ENCODE data around the gene SREBF2. TPM values are rescaled to one million over a fixed set of nuclear protein-coding genes. Genes with fewer than 3 reads are reported as not detected.

The SREBF2 gene
- polyA plus RNA-seq, 3 donors: 22.2 to 25.1 (median 24.5) TPM

DNA sequence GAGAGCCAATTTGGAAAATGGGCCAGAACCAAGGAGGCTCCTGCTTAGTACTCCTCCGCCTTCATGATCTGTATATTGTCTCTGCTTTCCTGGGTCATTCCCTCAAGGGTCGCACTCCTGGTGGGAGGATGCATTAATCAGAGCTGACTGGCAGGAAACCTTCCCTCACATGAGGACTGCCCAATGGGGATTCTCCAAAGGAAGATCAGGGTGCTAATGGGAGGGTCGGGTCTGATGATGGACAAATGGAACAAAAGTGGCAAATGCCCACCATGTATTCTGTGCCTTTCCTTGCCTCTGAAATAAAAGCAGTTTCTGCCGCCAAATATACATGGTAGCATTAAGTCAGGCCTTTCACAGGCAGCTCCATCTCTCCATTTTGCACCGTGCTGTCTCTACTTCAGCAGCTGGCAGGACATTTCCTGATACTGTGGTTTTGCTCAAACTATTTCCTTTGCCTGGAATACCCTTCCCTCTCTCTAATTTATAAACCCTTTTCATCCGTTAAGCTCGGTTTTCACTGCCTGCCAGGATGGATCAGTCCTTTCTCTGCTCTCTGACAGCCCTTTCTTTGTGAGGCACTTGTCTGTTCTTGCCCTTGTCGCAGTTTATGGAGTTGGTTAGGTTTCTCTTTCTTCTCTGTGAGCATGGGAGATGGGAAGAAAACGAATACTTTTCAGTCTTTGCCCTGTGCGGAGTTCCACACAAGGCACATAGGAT is 13.5 kb downstream of the SREBF2 start:
- Histone ChIP-seq H3K27me3 (ENCODE audit: control insufficient read depth in 2 of 2, insufficient read depth in 2 of 2, low read length in 2 of 2) (no peaks in the 10 kb centered on the region), H3K9ac (ENCODE audit: insufficient read depth, low read length, poor library complexity, severe bottlenecking) (no peak overlapping the region), H3K9me3 (replicated peaks in 1 of 2; ENCODE audit: control insufficient read depth in 1 of 2, insufficient read depth in 1 of 2, low read length in 2 of 2) (no peaks in the 10 kb centered on the region), H3K36me3 (replicated peaks in 1 of 2; ENCODE audit: control insufficient read depth in 1 of 2, insufficient read depth in 2 of 2, low read length in 2 of 2) (peaks cover 3 to 21% of the 10 kb centered on the region in 2 donors), H3K4me2 (replicated peaks; ENCODE audit: extremely low read depth, low read length, poor library complexity, severe bottlenecking) (no peak overlapping the region), H2AFZ (ENCODE audit: insufficient read depth, low read depth, low read length, poor library complexity, severe bottlenecking) (no peak overlapping the region), H3K27ac (ENCODE audit: low read depth in 1 of 2, low read length in 2 of 2) (no peak overlapping the region), H3K79me2 (ENCODE audit: insufficient read depth, low read length) (peaks cover 92% of the 10 kb centered on the region), H3K4me1 (ENCODE audit: control insufficient read depth in 1 of 2, insufficient read depth in 2 of 2, low read length in 2 of 2) (peaks cover 15 to 25% of the 10 kb centered on the region in 2 donors), H4K20me1 (ENCODE audit: insufficient read depth, low read length) (peaks cover 68% of the 10 kb centered on the region), H3K4me3 (replicated peaks in 1 of 3; ENCODE audit: low read depth in 2 of 3, low read length in 3 of 3) (no peak overlapping the region)
- no peaks in the 10 kb centered on the region for H3K9me3 Mint-ChIP-seq
- intact Hi-C loops (cut with micrococcal nuclease): no loop called here
- TF ChIP-seq, protein P1, sequence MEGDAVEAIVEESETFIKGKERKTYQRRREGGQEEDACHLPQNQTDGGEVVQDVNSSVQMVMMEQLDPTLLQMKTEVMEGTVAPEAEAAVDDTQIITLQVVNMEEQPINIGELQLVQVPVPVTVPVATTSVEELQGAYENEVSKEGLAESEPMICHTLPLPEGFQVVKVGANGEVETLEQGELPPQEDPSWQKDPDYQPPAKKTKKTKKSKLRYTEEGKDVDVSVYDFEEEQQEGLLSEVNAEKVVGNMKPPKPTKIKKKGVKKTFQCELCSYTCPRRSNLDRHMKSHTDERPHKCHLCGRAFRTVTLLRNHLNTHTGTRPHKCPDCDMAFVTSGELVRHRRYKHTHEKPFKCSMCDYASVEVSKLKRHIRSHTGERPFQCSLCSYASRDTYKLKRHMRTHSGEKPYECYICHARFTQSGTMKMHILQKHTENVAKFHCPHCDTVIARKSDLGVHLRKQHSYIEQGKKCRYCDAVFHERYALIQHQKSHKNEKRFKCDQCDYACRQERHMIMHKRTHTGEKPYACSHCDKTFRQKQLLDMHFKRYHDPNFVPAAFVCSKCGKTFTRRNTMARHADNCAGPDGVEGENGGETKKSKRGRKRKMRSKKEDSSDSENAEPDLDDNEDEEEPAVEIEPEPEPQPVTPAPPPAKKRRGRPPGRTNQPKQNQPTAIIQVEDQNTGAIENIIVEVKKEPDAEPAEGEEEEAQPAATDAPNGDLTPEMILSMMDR (IDR thresholded peaks at IDR 0.05): no peak
- H3K36me3 Mint-ChIP-seq: peaks cover 23% of the 10 kb centered on the region in 2 donors
- H3K27me3 Mint-ChIP-seq (ENCODE audit: low read depth in 3 of 3): no peaks in the 10 kb centered on the region
- WGBS (ENCODE audit: insufficient coverage): 64% methylated on average over 5 of the region's 10 CpGs
- no peak overlapping the region for H3K4me3 Mint-ChIP-seq
- DNase-seq: no peak
- peaks cover 43% of the 10 kb centered on the region for H3K4me1 Mint-ChIP-seq
- H3K27ac Mint-ChIP-seq: peak overlapping the region in 1 of 7 donors; percentile 37

GRCh38 chr22:41847300-41847699 is 14.4 kb downstream of the SREBF2 start:
- H3K36me3 Mint-ChIP-seq: peaks cover 20 to 22% of the 10 kb centered on the region in 2 donors

More at GRCh38 chr22:41847300-41847699, 14.4 kb downstream of the SREBF2 start:
- WGBS (ENCODE audit: insufficient coverage): no CpG with 5 or more reads among the region's 2 CpGs
- Histone ChIP-seq H3K9me3 (replicated peaks in 1 of 2; ENCODE audit: control insufficient read depth in 1 of 2, insufficient read depth in 1 of 2, low read length in 2 of 2) (no peaks in the 10 kb centered on the region), H4K20me1 (ENCODE audit: insufficient read depth, low read length) (peaks cover 68% of the 10 kb centered on the region), H3K27me3 (ENCODE audit: control insufficient read depth in 2 of 2, insufficient read depth in 2 of 2, low read length in 2 of 2) (no peaks in the 10 kb centered on the region), H3K36me3 (replicated peaks in 1 of 2; ENCODE audit: control insufficient read depth in 1 of 2, insufficient read depth in 2 of 2, low read length in 2 of 2) (peaks cover 2 to 13% of the 10 kb centered on the region in 2 donors), H3K27ac (ENCODE audit: low read depth in 1 of 2, low read length in 2 of 2) (peak overlapping the region in 1 of 2 donors; percentile 26), H3K9ac (ENCODE audit: insufficient read depth, low read length, poor library complexity, severe bottlenecking) (no peak overlapping the region), H2AFZ (ENCODE audit: insufficient read depth, low read depth, low read length, poor library complexity, severe bottlenecking) (no peak overlapping the region), H3K79me2 (ENCODE audit: insufficient read depth, low read length) (peaks cover 91% of the 10 kb centered on the region), H3K4me2 (replicated peaks; ENCODE audit: extremely low read depth, low read length, poor library complexity, severe bottlenecking) (no peak overlapping the region), H3K4me1 (ENCODE audit: control insufficient read depth in 1 of 2, insufficient read depth in 2 of 2, low read length in 2 of 2) (peaks cover 15 to 25% of the 10 kb centered on the region in 2 donors), H3K4me3 (replicated peaks in 1 of 3; ENCODE audit: low read depth in 2 of 3, low read length in 3 of 3) (no peak overlapping the region)
- Mint-ChIP-seq H3K9me3 (no peaks in the 10 kb centered on the region), H3K4me1 (peaks cover 43% of the 10 kb centered on the region), H3K27ac (peak overlapping the region in 6 of 7 donors; percentile 5 to 59 (median 40)), H3K4me3 (no peak overlapping the region), H3K27me3 (ENCODE audit: low read depth in 3 of 3) (no peaks in the 10 kb centered on the region)
- no peak for DNase-seq
- intact Hi-C loops (cut with micrococcal nuclease): no loop called here
- TF ChIP-seq, protein P1 (IDR thresholded peaks at IDR 0.05): no peak

Data from CD14-positive monocyte (primary cell).